Ovary (tissue), 9 donors: ENCODE measurements around the gene CHST14. TPM values are rescaled to one million over a fixed set of nuclear protein-coding genes. Genes with fewer than 3 reads are reported as not detected.

Source experiments
- DNase-seq, 5 donors: peaks; one replicate each; pipeline ENCODE4 v3.0.0-alpha.2; 2019 to 2020
- H3K27ac ChIP-seq, 2 donors: fragments of 200-600 bp; one replicate each; pipeline versions ENCODE4 v1.5.1 to v1.8.0; 2019 to 2022
- H3K27me3 ChIP-seq: fragments of 200-600 bp; one replicate; pipeline ENCODE4 v1.8.0; 2022
- H3K36me3 ChIP-seq: fragments of 200-600 bp; sonication (generic); one replicate; pipeline ENCODE4 v1.5.1; 2019
- H3K4me1 ChIP-seq: one replicate; pipeline ENCODE4 v1.8.1; 2013; ENCODE audit warnings: mild to moderate bottlenecking, moderate library complexity; ENCODE audit not compliant: insufficient read depth
- H3K4me3 ChIP-seq: fragments of 200-600 bp; sonication (generic); one replicate; pipeline ENCODE4 v1.5.1; 2017
- H3K9me3 ChIP-seq, 2 donors: fragments of 200-600 bp in 1 of 2; sonication (generic) in 1 of 2; one replicate each; pipeline versions ENCODE4 v1.5.1 to v1.8.1; 2013 to 2019; ENCODE audit warnings: mild to moderate bottlenecking in 1 of 2, moderate library complexity in 1 of 2
- EP300 ChIP-seq: sonication (generic); formaldehyde crosslinking; IDR thresholded peaks from one replicate; pipeline ENCODE4 v1.6.1; 2017; ENCODE audit warnings: antibody characterized with exemption
- POLR2A ChIP-seq: fragments of 450-650 bp; IDR thresholded peaks from one replicate; pipeline ENCODE4 v1.6.1; 2017; ENCODE audit warnings: antibody characterized with exemption, mild to moderate bottlenecking, moderate library complexity
- WGBS, 3 donors: extraction: QIAGEN DNeasy Blood & Tissue Kit in 1 of 3; methylation state at CpG; one replicate each; pipeline versions ENCODE4 v1.1.5 to v1.1.7; 2013 to 2017; 5-methylcytosine and 5-hydroxymethylcytosine counted together
- intact Hi-C, 4 donors: fragments of 100-400 bp; cut with DNase I; formaldehyde crosslinking; loops; one replicate each; pipeline versions ENCODE4 v1.11.0 to v1.15.1; 2022 to 2023
- polyA plus RNA-seq, 2 donors: library from polyadenylated mRNA; stranded (reverse); fragments of 200-250 nt in 1 of 2; fragments of 350-450 nt in 1 of 2; fragmentation: Illumina TruSeq in 1 of 2; extraction: RNeasy Lipid Tissue Mini Kit (QIAGEN cat#74804) in 1 of 2; gene quantifications; one replicate each; pipeline ENCODE4 v1.2.3, GENCODE V29; 2013 to 2014
- total RNA-seq, 7 donors: library from RNA; depleted of rRNA in 2 of 7; stranded (reverse); fragments of >200 nt in 2 of 7; fragmentation: NEBNext Ultra II Directional in 3 of 7; extraction: Animal tissue kit (Norgen Biotek cat#: 25700) in 3 of 7; gene quantifications; one replicate each; pipeline versions ENCODE4 v1.1.0 to v1.2.4, GENCODE V29; 2016 to 2023
- TF ChIP-seq, protein P1 (sequence below), 3 donors: fragments of 450-650 bp in 2 of 3; fragments of 200-600 bp in 1 of 3; IDR thresholded peaks; one replicate each; pipeline versions ENCODE4 v1.5.1 to v1.8.0; 2016 to 2022; ENCODE audit warnings: antibody characterized with exemption in 3 of 3, mild to moderate bottlenecking in 1 of 3
- donor health status: DM: no; HTN: no; CAD: no; lungs with moderate emphysema.
- donor health status: DM: no; HTN: no; CAD: no.
- donor health status: Bipolar disorder and iron deficiency.
- donor health status: DM: yes; HTN: yes; CAD: no.
- donor health status: DM: no; HTN: no; CAD: no.
- donor health status: DM: yes; HTN: yes; CAD: no.

The CHST14 gene
- total and polyA plus RNA-seq, 9 donors = 8.2 to 28.3 (median 23.8) TPM

DNA sequence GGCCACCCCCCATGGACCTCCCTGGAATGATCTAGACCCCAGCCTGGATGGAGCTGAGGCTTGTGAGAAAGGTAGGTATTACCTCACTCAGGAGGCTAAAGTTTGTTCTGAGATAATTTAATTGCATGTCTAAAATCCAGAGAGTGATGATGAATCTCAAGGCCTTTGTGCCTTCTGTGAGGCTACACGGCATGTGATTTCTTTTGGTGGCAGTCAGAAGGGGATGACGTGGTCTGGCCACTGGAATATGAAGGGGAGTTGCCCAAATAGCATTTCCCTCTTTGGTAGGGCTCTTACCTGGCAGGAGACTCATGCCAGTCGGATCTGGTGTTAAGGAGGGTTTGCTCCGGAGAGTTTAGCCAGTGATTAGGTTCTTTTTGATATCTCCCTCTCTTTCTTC, 27.5 kb upstream of the CHST14 start:
- H3K4me3 ChIP-seq = no peak overlapping the region
- H3K27me3 ChIP-seq = no peaks in the 10 kb centered on the region
- H3K4me1 ChIP-seq = peaks cover 19% of the 10 kb centered on the region
- H3K9me3 ChIP-seq = no peaks in the 10 kb centered on the region
- no peaks in the 10 kb centered on the region for H3K36me3 ChIP-seq
- TF ChIP-seq POLR2A (no peak), EP300 (no peak)
- TF ChIP-seq, protein P1, sequence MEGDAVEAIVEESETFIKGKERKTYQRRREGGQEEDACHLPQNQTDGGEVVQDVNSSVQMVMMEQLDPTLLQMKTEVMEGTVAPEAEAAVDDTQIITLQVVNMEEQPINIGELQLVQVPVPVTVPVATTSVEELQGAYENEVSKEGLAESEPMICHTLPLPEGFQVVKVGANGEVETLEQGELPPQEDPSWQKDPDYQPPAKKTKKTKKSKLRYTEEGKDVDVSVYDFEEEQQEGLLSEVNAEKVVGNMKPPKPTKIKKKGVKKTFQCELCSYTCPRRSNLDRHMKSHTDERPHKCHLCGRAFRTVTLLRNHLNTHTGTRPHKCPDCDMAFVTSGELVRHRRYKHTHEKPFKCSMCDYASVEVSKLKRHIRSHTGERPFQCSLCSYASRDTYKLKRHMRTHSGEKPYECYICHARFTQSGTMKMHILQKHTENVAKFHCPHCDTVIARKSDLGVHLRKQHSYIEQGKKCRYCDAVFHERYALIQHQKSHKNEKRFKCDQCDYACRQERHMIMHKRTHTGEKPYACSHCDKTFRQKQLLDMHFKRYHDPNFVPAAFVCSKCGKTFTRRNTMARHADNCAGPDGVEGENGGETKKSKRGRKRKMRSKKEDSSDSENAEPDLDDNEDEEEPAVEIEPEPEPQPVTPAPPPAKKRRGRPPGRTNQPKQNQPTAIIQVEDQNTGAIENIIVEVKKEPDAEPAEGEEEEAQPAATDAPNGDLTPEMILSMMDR (IDR thresholded peaks at IDR 0.05) = no peak
- no peak overlapping the region for H3K27ac ChIP-seq
- DNase-seq = no peak
- WGBS, 3 donors = 72 to 87% (median 82%) methylated on average over 4 of the region's 4 CpGs
- intact Hi-C loops = loop anchor here in 2 of 4 donors (5.0 to 10.0 kb wide), 2 partner anchors 64 to 122 kb away; partner anchors contain the start of genes CCDC32 (in 1 of the 2) and RPUSD2 (in 1 of the 2)

DNA sequence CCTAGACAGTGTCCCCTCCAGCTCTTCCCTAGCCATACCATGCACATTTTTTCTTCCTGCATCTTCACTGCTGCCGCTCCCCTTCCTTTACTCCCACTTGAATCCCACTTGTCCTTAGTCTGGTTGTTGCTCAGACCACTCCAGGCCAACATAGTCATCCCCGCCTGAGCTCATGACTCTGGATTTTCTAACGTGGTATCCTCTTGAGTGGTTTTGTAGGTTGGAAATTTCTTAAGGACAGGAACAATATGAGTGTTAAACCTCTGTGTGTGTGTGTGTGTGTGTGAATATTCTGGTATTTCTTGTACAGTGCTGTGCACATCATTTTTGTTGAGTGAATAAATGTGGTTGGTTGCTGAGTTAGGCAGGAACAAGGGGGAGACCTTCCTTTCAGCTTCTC, 26.9 kb upstream of the CHST14 start:
- no peaks in the 10 kb centered on the region for H3K27me3 ChIP-seq
- DNase-seq = no peak
- WGBS, 3 donors = 76 to 80% (median 79%) methylated on average over 3 of the region's 3 CpGs
- H3K27ac ChIP-seq = no peak overlapping the region
- intact Hi-C loops = loop anchor here in 2 of 4 donors (5.0 to 10.0 kb wide), 2 partner anchors 63 to 121 kb away; partner anchors contain the start of genes CCDC32 (in 1 of the 2) and RPUSD2 (in 1 of the 2)
- H3K4me1 ChIP-seq = peaks cover 16% of the 10 kb centered on the region
- no peak overlapping the region for H3K4me3 ChIP-seq
- H3K36me3 ChIP-seq = no peaks in the 10 kb centered on the region
- H3K9me3 ChIP-seq = no peaks in the 10 kb centered on the region
- TF ChIP-seq EP300 = no peak
- no peak for TF ChIP-seq POLR2A
- TF ChIP-seq, protein P1 (IDR thresholded peaks at IDR 0.05) = no peak

DNA sequence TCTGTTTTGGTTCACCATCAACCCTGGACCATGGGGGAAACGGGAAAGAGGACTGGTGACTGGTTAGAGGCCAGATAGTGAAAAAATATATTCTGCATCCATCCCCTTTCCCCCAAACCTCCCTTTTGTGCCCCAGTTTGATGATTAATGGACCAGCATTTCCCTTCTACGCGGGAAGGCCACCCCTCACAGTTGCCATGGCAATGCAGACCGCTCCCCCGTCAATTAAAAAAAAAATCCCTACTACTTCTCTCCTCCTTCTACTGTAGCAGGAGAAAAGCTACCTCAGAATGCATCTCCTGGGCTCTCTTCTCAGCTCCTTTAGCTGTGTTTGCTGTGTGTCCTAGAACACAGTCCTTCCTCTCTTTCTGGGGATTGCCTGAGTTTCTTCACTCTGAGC, 26.0 kb upstream of the CHST14 start:
- no peaks in the 10 kb centered on the region for H3K27me3 ChIP-seq
- TF ChIP-seq POLR2A (no peak), EP300 (no peak)
- TF ChIP-seq, protein P1 (IDR thresholded peaks at IDR 0.05) = no peak
- no peaks in the 10 kb centered on the region for H3K36me3 ChIP-seq
- intact Hi-C loops = loop anchor here in 2 of 4 donors (5.0 to 10.0 kb wide), 2 partner anchors 63 to 120 kb away; partner anchors contain the start of genes CCDC32 (in 1 of the 2) and RPUSD2 (in 1 of the 2)
- peaks cover 8% of the 10 kb centered on the region for H3K4me1 ChIP-seq
- WGBS, 3 donors = 68 to 70% (median 69%) methylated on average over 5 of the region's 5 CpGs
- no peaks in the 10 kb centered on the region for H3K9me3 ChIP-seq
- DNase-seq = no peak
- H3K4me3 ChIP-seq = no peak overlapping the region
- no peak overlapping the region for H3K27ac ChIP-seq

DNA sequence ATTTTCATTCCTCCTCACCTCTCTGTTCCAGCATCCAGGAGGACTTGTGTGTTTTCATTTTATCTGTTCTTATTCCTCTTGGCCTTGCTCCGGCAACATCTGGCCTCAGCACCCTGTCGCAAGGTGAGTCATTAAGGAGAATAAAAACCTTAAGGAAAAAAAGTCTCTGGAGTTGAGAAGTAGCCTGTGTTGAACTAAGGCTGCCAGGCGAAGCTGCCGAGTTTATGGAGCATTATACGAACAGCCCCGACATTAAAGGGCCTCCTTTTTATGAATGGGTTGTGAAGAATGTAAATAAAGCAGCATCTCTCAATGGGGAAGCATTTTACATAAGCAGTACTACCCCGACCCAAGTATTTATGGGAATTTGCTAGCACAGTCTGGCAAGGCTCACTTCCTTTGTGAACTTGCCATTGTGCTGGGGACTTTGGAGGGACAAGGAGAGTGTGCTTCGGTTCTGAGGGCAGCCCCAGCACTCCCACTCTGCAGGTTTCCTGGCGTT, 25.3 kb upstream of the CHST14 start:
- intact Hi-C loops = loop anchor here in 1 of 4 donors (10.0 kb wide), 1 partner anchor 119 kb away; the partner anchor contains the start of genes CCDC32 and RPUSD2
- no peak for TF ChIP-seq POLR2A
- TF ChIP-seq, protein P1 (IDR thresholded peaks at IDR 0.05) = no peak
- TF ChIP-seq EP300 = no peak
- Histone ChIP-seq H3K36me3 (no peaks in the 10 kb centered on the region), H3K4me1 (peaks cover 8% of the 10 kb centered on the region), H3K4me3 (no peak overlapping the region), H3K27me3 (no peaks in the 10 kb centered on the region), H3K9me3 (no peaks in the 10 kb centered on the region), H3K27ac (no peak overlapping the region)
- WGBS, 3 donors = 11 to 28% (median 21%) methylated on average over 9 of the region's 9 CpGs
- no peak for DNase-seq
